ENCODE measurements around the gene CACNA2D3. TPM values are rescaled to one million over a fixed set of nuclear protein-coding genes. Genes with fewer than 3 reads are reported as not detected.
"Not testable (repeated sequence)": the region's sequence is repeated elsewhere in the genome, so short reads cannot be mapped to it uniquely, and the experiment has no call there.

Gene CACNA2D3
- total RNA-seq, 1 experiment from 2014 or later, result 1.6 TPM

DNA sequence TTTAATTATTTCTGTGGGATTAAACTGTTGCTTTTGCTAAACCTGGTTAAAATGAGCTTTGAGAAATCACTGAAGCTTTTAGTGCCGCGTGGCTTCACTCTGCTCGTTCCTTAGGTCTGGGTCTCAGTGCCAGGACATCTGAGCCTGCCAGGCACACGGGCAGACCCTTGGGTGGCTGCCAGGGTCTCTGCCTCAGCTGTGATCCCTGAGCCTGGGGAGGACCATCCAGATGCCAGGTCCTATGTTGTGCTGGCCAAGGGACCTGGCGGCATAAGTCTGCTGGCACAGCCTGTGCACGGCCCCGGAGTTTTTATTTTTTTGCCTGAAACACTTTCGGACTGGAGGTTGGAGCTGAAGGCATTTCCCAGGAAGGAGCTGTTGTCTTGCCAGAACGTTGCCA is 477.4 kb downstream of the CACNA2D3 start:
- DNase-seq, result no peak
- no peak overlapping the region for H3K4me3 ChIP-seq (ENCODE audit: insufficient read depth, low read depth, low read length)

DNA sequence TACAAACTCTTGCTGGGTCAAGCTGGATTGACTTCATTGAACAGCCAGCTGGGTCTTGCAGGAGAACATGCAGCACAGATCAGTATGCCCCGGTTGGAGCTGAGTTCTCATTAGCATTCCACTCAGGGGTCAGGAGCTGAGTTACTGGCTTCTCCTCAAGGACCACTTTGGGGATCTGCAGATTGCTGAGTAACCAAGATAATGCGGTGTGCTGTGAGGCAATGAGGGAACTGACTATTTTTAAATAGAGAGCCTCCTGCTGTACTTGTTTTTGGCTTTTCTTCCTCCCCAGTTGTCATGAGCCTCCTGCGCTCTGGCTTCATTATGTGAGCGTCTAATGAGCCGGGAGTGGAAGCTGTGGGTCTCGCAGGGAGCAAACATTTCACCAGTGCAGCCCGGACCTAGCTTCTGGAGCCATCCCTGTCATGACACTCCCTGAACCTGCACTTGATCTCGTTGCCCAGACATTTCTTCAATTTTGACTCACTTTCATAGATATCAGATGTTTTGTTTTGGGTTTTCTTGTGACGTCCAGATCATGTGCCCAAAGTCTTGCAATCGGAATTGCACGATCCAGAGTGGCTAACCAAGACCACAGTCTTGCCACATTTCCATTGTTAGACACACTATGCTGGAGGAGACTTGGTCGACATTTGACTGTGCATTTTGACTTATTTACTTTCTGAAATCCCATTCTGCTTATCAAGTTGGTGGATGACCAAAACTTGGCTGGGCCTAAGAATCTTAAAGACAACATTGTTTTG is 478.3 kb downstream of the CACNA2D3 start:
- no peaks in the 10 kb centered on the region for H3K27me3 ChIP-seq (ENCODE audit: control insufficient read depth, insufficient read depth, low read length)
- peak; percentile 43 for DNase-seq
- H3K4me3 ChIP-seq (ENCODE audit: insufficient read depth, low read depth, low read length), result no peak overlapping the region

More for the DNA sequence above, 477.4 kb downstream of the CACNA2D3 start:
- Histone ChIP-seq H3K27me3 (ENCODE audit: control insufficient read depth, insufficient read depth, low read length) (no peaks in the 10 kb centered on the region), H3K36me3 (replicated peaks; ENCODE audit: control insufficient read depth, insufficient read depth, low read length) (no peaks in the 10 kb centered on the region)

DNA sequence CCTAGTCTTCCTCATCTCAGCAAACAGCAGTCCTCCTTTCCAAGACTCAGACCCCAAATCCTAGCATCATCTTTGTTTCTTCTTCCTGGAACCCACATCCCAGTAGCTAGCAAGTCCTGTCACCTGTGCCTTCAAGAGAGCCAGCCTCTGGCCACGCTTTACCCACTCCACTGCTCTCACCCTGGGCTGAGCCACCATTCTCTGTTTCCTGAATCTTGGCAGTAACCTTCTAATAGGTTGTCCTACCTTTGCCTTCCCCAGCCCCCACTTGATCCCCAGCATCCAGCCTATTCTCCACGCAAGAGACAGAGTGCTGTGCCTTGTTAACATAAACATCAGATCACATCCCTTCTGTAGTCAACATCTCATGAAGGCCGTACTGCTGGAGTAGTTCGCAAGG is 482.1 kb downstream of the CACNA2D3 start:
- Histone ChIP-seq H3K36me3 (replicated peaks; ENCODE audit: control insufficient read depth, insufficient read depth, low read length) (no peaks in the 10 kb centered on the region), H3K4me3 (ENCODE audit: insufficient read depth, low read depth, low read length) (no peak overlapping the region), H3K27me3 (ENCODE audit: control insufficient read depth, insufficient read depth, low read length) (no peaks in the 10 kb centered on the region)
- DNase-seq, result no peak

More for the DNA sequence above, 478.3 kb downstream of the CACNA2D3 start:
- H3K36me3 ChIP-seq (replicated peaks; ENCODE audit: control insufficient read depth, insufficient read depth, low read length), result no peaks in the 10 kb centered on the region

DNA sequence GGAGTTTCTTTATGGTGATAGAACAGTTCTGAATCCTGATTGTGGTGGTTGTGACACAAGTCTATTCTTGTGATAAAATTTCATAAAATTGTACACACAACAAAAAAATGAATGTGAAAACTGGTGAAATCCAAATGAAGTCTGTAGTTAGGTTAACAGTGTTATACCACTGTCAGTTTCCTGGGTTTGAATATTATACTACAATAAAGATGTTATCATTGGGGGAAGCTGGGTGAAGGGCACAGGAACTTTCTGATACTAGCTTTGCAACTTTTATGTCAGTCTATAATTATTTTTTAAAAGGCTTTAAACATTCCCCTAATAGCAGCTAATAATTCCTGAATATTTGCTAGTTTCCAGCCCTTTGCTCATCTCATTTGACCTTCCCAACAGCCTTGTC is 485.7 kb downstream of the CACNA2D3 start:
- no peak for DNase-seq
- Histone ChIP-seq H3K4me3 (ENCODE audit: insufficient read depth, low read depth, low read length) (no peak overlapping the region), H3K36me3 (replicated peaks; ENCODE audit: control insufficient read depth, insufficient read depth, low read length) (no peaks in the 10 kb centered on the region), H3K27me3 (ENCODE audit: control insufficient read depth, insufficient read depth, low read length) (no peaks in the 10 kb centered on the region)

DNA sequence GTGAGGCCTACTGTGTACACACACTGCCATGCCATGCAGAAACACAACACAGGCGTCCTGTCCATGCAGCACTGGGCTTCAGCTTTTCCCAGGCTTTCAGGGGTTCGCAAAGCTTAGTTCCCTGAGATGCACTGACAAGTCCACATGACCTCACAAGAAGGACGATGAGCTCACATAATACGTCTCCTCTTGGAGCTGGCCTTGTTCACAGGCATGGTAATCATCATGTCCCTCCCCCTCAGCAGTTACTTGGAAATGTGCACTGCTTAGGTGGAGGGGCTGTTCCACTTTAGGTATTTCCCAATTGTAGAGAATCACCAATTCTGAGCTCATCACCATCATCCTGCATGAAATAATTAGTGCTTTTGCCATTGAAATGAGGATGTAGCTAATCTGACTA is 496.7 kb downstream of the CACNA2D3 start:
- no peak for DNase-seq
- Histone ChIP-seq H3K36me3 (replicated peaks; ENCODE audit: control insufficient read depth, insufficient read depth, low read length) (no peaks in the 10 kb centered on the region), H3K4me3 (ENCODE audit: insufficient read depth, low read depth, low read length) (no peak overlapping the region), H3K27me3 (ENCODE audit: control insufficient read depth, insufficient read depth, low read length) (no peaks in the 10 kb centered on the region)

DNA sequence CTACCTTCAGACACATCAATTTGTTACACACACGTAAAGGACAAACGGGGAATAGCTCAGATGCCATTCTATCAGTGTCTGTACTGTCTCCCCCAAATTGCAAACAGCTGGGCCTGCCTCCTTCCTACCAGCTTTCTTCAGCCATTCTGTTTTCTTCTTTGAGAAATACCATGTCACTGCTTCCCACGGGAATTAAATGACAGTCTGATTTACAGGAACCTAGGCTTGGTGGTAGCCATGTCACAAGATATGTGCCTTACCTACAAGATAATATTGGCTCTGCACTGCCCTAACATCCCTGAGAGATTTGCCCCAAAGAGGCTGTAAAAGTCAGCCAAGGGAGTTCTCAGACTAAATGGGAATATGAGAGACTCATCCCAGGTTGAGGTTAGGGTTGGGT is 497.2 kb downstream of the CACNA2D3 start:
- no peaks in the 10 kb centered on the region for H3K36me3 ChIP-seq (replicated peaks; ENCODE audit: control insufficient read depth, insufficient read depth, low read length)
- no peaks in the 10 kb centered on the region for H3K27me3 ChIP-seq (ENCODE audit: control insufficient read depth, insufficient read depth, low read length)
- DNase-seq, result no peak
- H3K4me3 ChIP-seq (ENCODE audit: insufficient read depth, low read depth, low read length), result no peak overlapping the region

DNA sequence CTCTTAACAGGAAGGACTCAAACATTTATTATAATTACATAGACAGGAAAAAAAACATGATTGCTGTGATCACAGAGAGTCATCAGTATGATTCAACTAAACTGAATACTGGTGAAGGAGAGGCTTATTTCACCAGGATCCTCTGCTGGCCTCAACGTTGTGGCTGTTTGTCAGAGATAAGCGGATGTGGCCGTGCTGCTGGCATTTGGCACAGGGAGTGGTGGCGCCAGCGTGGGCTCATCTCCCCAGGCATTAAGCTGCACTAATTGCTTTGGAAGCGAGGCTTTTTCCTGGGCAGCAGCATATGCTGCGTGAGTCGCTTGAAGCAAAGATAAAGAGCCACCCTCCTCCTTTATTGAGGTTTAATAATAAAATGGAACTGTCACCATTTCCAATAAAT is 498.8 kb downstream of the CACNA2D3 start:
- Histone ChIP-seq H3K27me3 (ENCODE audit: control insufficient read depth, insufficient read depth, low read length) (no peaks in the 10 kb centered on the region), H3K36me3 (replicated peaks; ENCODE audit: control insufficient read depth, insufficient read depth, low read length) (no peaks in the 10 kb centered on the region), H3K4me3 (ENCODE audit: insufficient read depth, low read depth, low read length) (no peak overlapping the region)
- DNase-seq, result no peak

DNA sequence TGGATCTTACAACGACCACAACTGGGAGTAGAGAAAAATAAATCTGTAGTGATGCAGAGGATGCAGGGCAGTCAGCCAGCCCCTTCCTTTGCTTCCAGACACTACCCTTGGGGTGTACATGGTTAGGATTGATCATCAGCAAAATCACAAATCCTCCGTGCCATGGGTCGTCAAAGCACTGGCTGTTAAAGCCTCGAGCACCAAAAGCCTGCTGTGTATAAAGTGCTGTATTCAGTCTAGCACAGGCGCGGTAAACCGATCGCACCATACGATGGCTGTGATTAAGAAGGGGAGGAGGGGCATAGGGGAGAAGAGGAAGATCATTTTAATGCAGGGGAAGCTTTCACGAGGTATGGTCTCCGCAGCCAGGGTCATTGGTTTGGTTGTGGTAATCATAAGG is 500.3 kb downstream of the CACNA2D3 start:
- H3K27me3 ChIP-seq (ENCODE audit: control insufficient read depth, insufficient read depth, low read length), result no peaks in the 10 kb centered on the region

DNA sequence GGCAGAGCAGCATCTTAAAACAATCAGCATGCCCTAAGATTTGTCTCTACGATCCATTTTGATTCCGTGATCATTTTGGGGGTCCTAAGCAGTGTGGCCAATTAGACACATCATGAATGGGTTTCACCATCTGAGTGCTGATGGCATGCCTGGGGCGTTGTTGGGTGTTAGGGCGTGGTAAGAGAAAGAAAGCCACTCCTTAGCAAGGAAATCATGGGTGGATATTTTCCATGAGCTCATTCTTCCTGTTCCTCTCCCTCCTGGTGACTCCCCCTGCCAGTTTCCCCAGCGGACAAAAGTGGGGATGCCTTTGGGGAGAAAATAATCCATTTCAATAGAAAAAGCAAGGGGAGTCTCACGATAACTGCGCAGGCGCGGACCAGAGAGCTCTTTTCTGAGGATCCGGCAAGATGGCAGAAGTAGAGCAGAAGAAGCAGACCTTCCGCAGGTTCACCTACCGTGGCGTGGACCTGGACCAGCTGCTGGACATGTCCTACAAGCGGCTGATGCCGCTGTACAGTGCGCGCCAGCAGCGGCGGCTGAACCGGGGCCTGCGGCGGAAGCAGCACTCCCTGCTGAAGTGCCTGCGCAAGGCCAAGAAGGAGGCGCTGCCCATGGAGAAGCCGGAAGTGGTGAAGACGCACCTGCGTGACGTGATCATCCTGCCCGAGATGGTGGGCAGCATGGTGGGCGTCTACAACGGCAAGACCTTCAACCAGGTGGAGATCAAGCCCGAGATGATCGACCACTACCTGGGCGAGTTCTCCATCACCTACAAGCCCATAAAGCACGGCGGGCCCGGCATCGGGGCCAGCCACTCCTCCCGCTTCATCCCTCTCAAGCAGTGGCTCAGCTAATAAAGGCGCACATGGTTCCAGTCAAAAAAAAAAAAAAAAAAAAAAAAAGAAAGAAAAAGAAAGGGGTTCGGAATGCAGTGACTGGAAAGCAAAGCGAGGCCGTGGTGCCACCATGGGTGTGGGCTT is 503.7 kb downstream of the CACNA2D3 start:
- no peak for DNase-seq
- no peaks in the 10 kb centered on the region for H3K36me3 ChIP-seq (replicated peaks; ENCODE audit: control insufficient read depth, insufficient read depth, low read length)
- H3K27me3 ChIP-seq (ENCODE audit: control insufficient read depth, insufficient read depth, low read length), result no peaks in the 10 kb centered on the region
- H3K4me3 ChIP-seq (ENCODE audit: insufficient read depth, low read depth, low read length), result no peak overlapping the region

More for the DNA sequence above, 500.3 kb downstream of the CACNA2D3 start:
- no peaks in the 10 kb centered on the region for H3K36me3 ChIP-seq (replicated peaks; ENCODE audit: control insufficient read depth, insufficient read depth, low read length)
- no peak for DNase-seq
- no peak overlapping the region for H3K4me3 ChIP-seq (ENCODE audit: insufficient read depth, low read depth, low read length)

DNA sequence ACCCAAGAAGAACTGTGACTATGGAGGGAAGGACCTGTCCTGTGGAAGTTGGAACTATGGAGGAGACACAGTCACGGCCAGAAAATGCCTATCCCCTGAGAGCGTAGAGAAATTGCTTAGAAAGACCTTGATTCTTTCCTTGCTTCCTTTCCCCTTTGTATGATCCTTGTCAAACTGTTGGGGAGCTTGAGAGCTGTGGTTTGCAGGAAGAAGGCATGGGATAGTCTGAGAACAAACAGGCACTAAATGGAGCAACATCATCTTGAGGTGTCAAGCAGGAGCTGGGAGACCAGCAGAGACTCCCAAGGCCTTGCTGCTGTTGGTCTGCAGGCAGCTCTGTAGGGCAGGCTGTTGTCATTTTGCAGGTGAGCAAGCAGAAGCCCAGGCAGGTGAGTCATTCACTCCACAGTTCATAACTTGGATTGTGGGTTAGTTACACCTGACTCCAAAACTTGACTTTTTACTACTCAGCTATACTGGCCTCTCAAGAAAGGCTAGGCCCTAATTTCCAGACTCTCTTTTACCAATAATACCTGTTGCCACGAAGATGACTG is 506.6 kb downstream of the CACNA2D3 start:
- no peaks in the 10 kb centered on the region for H3K27me3 ChIP-seq (ENCODE audit: control insufficient read depth, insufficient read depth, low read length)
- DNase-seq, result no peak
- H3K36me3 ChIP-seq (replicated peaks; ENCODE audit: control insufficient read depth, insufficient read depth, low read length), result peaks cover 16% of the 10 kb centered on the region
- no peak overlapping the region for H3K4me3 ChIP-seq (ENCODE audit: insufficient read depth, low read depth, low read length)

DNA sequence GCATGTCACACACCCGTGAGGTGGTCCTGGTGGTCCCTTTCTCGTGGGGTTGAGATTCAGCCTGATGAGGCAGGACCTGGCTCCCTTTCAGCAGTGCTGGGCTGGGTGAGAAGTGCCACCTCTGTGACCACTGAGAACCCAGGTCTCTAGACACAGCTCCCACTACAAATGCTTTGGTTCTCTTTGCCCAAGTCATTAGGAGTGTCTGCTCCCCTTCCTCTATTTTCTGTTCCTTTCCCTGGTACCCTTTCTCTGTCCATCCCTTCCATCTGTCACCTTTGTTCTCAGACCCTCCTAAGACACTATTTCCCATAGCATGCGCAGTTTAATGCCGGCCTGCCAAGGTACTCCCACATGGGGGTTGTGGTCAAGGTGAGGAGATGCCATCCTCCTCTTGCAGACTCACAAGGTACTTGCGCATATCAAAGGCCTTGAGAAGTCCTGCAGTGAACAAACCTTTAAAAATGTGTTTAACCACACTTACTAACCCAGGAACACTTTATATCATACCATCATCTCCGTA is 507.8 kb downstream of the CACNA2D3 start:
- H3K4me3 ChIP-seq (ENCODE audit: insufficient read depth, low read depth, low read length), result no peak overlapping the region
- no peak for DNase-seq
- H3K36me3 ChIP-seq (replicated peaks; ENCODE audit: control insufficient read depth, insufficient read depth, low read length), result peaks cover 19% of the 10 kb centered on the region

DNA sequence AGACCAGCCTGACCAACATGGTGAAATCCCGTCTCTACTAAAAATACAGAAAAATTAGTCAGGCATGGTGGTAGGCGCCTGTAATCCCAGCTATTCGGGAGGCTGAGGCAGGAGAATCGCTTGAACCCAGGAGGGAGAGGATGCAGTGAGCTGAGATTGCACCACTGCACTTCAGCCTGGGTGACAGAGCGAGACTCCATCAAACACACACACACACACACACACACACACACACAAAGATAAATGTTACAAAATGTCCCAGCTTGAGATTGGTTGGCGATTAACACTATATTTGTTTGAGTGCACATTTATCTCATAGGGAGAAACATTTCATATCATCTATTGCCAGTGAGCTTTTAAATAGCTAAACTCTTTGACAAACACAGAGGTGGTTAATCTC is 508.6 kb downstream of the CACNA2D3 start:
- H3K27me3 ChIP-seq (ENCODE audit: control insufficient read depth, insufficient read depth, low read length); H3K4me3 ChIP-seq (ENCODE audit: insufficient read depth, low read depth, low read length); DNase-seq: not testable (repeated sequence)
- H3K36me3 ChIP-seq (replicated peaks; ENCODE audit: control insufficient read depth, insufficient read depth, low read length), result peaks cover 19% of the 10 kb centered on the region

More for the DNA sequence above, 507.8 kb downstream of the CACNA2D3 start:
- H3K27me3 ChIP-seq (ENCODE audit: control insufficient read depth, insufficient read depth, low read length), result no peaks in the 10 kb centered on the region

DNA sequence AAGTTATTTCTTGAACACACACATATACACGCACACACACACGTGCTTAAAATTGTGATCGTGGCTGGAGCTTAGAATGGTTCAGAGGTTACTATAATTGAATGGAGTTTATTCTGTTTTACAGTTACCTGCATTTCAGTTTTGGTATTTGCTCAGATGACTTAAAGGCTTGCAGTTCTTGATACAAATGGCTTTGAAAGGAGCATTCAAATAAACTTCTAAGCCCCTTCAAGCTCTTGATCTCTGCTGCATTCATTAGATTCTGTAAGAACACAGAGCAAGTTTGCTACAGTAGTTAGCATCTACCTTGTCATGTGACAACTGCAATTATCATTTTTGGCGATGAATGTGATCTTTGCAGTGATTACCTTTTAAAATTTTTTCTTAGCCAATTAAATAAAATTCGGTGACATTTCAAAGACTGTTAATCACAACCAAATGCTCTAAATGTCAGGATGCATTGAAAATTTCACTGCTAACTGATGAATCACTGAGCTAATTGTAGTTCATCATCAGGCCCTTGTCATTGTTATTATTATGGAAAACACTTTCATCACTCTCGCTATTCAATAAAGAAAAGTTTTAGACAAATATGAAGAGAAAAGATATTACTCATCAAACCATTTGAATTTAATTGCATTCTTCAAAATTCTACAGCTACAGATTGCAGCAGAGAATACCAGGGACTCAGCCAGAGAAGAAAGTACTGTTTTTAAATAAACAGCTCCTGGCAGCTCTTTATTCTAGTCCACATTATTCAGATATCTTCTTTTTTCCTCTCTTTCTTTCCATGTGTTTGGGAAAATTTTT is 509.4 kb downstream of the CACNA2D3 start:
- no peak for DNase-seq

DNA sequence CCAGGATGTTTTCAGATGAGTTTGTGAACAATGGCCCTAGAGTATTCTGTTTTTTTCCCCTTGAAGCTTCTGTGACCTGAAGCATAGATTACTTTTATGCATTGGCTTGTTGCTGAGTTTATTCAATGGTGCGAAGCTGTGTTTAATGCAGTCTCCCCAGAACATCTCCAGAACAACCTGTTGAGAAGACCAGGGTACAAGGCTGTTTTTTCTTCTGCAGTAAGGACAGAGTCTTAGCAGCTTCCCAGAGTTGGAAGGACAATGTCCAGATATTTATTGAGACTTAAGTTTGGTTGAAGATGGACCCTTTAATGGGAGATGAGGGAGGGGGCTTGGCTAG is 509.9 kb downstream of the CACNA2D3 start:
- peaks cover 21% of the 10 kb centered on the region for H3K36me3 ChIP-seq (replicated peaks; ENCODE audit: control insufficient read depth, insufficient read depth, low read length)
- no peak for DNase-seq
- H3K27me3 ChIP-seq (ENCODE audit: control insufficient read depth, insufficient read depth, low read length), result no peaks in the 10 kb centered on the region
- no peak overlapping the region for H3K4me3 ChIP-seq (ENCODE audit: insufficient read depth, low read depth, low read length)

More for the DNA sequence above, 509.4 kb downstream of the CACNA2D3 start:
- peaks cover 20% of the 10 kb centered on the region for H3K36me3 ChIP-seq (replicated peaks; ENCODE audit: control insufficient read depth, insufficient read depth, low read length)
- H3K4me3 ChIP-seq (ENCODE audit: insufficient read depth, low read depth, low read length), result no peak overlapping the region
- H3K27me3 ChIP-seq (ENCODE audit: control insufficient read depth, insufficient read depth, low read length), result no peaks in the 10 kb centered on the region

Data from H7 (cell line).